LNCaP clone FGC (cell line): ENCODE measurements around the gene WDR86.
A peak's percentile ranks its signal among the peaks of the same experiment; 100 is the strongest.

Experiments
- DNase-seq: peaks from one replicate; pipeline ENCODE4 v3.0.0-alpha.2; 2011; ENCODE audit warnings: low read depth
- H3K4me3 ChIP-seq: 2 replicates; pipeline ENCODE4 v1.5.1; 2011; ENCODE audit warnings: mild to moderate bottlenecking, low read depth, low read length, control low read depth
- TF ChIP-seq, protein P1 (sequence below): IDR thresholded peaks from 2 replicates; pipeline ENCODE4 v1.5.1; 2012; ENCODE audit warnings: mild to moderate bottlenecking; ENCODE audit not compliant: control insufficient read depth, insufficient read depth; ENCODE audit errors: extremely low read depth

WDR86 gene

GRCh38 chr7:151342102-151342646, 67.7 kb downstream of the WDR86 start:
- peak overlapping the region; percentile 85 for H3K4me3 ChIP-seq
- TF ChIP-seq, protein P1, sequence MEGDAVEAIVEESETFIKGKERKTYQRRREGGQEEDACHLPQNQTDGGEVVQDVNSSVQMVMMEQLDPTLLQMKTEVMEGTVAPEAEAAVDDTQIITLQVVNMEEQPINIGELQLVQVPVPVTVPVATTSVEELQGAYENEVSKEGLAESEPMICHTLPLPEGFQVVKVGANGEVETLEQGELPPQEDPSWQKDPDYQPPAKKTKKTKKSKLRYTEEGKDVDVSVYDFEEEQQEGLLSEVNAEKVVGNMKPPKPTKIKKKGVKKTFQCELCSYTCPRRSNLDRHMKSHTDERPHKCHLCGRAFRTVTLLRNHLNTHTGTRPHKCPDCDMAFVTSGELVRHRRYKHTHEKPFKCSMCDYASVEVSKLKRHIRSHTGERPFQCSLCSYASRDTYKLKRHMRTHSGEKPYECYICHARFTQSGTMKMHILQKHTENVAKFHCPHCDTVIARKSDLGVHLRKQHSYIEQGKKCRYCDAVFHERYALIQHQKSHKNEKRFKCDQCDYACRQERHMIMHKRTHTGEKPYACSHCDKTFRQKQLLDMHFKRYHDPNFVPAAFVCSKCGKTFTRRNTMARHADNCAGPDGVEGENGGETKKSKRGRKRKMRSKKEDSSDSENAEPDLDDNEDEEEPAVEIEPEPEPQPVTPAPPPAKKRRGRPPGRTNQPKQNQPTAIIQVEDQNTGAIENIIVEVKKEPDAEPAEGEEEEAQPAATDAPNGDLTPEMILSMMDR = no peak
- DNase-seq = no peak

DNA sequence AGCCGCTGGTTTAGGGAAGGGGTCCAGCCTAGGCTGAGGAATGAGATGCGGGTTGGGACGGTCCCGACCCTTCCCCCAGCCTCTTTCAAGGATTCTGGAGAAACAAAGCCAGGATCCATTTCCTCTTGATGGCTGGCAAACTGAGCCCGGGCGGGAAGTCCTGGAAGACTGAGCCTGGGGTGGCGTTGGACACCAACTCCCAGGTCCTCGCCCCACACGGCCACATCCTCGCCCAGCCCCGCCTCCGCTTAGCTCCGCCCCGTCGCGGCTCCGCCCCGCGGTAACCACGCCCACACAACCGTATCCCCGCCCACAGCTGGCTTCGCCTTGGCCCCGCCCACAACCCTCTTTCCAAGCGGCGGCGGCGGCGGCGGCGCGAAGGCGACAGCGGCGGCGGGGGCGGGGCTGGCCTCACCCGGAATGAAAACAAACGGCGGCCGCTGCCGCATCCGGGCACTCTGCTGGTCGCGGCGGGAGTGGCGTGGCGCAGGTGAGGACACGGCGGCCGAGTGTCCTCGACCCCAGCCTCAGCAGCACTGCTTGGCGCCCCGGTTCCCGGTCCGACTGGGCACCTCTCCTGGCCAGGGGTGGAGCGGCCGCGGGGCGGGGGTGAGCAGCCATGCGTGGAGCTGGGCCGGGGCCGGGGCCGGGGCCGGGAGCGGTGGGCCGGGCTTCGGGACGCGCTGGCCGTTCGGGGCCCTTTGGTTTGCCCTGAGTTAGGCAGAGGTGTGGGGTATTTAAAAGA, 68.3 kb downstream of the WDR86 start, which contains the start of gene NUB1:
TSS of gene NUB1 (plus strand) at position 456 of the 745 bp plus-strand sequence. CDS start 3,538 bp downstream, outside the sequence.
- TF ChIP-seq, protein P1 = no peak
- peak within 1 kb of the TSS; percentile 85 for H3K4me3 ChIP-seq
- DNase-seq = peak; percentile 23

DNA sequence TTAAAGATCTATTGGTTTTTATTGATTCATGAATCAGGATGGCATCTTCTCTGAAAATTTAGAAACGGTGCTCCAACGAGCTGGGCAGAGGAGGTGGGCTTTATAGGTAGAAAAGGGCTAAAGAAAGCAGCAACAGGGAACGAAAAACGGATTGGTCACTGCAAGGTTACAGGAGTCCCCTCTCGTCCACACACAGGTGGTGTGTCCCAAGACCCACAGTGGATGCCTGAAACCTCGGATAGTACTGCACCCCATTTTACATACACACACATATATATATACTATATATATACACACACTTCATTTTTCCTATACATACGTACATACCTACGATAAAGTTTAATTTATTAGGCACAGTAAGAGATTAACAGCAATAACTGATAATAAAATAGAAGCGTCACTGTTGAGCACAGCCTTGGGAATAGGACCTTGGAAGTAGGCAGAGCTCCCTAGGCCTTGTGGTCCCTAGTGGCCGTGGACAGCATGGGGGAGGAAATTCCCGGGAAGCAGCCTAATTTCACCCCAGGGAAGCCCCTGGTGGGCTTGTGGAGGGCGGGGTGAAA, 69.0 kb downstream of the WDR86 start:
- TF ChIP-seq, protein P1 = no peak
- no peak for DNase-seq
- H3K4me3 ChIP-seq = peak overlapping the region; percentile 85

DNA sequence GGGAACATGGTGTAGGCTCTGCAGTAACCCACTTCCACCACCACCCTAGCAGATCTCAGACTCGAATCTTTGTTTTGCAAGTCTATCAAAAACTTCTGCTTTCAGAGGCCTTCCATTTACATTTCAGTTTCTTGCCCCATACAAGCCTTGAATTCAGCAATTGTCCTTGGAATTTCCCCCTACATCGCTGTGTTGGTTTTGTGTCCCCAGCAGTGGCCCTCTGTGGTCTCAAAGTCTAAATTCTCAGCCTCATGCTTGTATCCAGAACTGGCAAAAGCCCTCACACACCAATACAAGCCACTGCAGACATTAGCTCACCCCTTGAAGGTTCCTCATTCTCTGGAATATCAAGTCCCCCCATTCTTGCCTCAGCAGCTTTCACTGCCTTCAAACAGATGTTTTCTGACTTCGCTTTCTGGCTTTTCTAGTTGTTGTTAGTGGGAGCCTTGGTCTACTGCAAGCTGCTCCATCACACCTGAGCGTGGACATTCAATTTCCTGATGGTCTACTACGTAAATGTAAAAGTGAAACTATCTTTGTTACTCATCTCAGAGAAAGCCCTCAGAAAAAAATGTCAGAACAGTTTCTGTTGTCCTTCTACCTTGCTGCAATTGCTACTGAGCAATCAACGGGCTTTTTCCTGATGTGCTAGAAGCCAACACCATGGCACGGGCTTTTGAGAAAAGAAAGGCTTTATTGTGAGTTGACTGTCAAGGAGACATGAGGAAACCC, 70.0 kb downstream of the WDR86 start:
- H3K4me3 ChIP-seq = no peak overlapping the region
- TF ChIP-seq, protein P1 = no peak
- no peak for DNase-seq

GRCh38 chr7:151338809-151339208, 71.0 kb downstream of the WDR86 start:
- TF ChIP-seq, protein P1 = no peak
- DNase-seq = no peak
- H3K4me3 ChIP-seq = no peak overlapping the region

DNA sequence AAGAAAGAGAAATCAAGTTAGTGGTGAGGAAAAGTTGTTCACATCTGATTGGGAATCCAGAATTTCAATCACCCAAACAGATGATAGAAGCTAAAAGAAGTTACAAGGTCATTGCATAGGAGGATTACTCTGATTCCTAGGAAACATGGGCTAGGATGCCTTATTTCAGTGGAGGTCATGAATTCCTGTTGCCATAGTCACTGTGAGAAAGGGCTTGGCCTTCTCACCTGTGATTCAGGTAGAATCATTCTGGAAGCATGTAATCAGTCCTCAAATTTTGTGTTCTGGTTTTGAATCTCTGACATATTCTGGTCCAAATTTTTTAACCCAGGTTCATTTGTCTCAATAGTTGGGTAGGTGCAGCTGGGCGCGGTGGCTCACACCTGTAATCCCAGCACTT, 72.5 kb downstream of the WDR86 start:
- no peak for DNase-seq
- no peak overlapping the region for H3K4me3 ChIP-seq
- TF ChIP-seq, protein P1 = no peak
